ENCODE data around the gene LENG1. TPM values are rescaled to one million over a fixed set of nuclear protein-coding genes. Genes with fewer than 3 reads are reported as not detected.

Gene LENG1
- total and polyA plus RNA-seq, 9 of the 15 experiments (the other 6 are each of a cell fraction or from before 2014, with no cell fraction given) = 0.30 to 10.5 (median 4.7) TPM

DNA sequence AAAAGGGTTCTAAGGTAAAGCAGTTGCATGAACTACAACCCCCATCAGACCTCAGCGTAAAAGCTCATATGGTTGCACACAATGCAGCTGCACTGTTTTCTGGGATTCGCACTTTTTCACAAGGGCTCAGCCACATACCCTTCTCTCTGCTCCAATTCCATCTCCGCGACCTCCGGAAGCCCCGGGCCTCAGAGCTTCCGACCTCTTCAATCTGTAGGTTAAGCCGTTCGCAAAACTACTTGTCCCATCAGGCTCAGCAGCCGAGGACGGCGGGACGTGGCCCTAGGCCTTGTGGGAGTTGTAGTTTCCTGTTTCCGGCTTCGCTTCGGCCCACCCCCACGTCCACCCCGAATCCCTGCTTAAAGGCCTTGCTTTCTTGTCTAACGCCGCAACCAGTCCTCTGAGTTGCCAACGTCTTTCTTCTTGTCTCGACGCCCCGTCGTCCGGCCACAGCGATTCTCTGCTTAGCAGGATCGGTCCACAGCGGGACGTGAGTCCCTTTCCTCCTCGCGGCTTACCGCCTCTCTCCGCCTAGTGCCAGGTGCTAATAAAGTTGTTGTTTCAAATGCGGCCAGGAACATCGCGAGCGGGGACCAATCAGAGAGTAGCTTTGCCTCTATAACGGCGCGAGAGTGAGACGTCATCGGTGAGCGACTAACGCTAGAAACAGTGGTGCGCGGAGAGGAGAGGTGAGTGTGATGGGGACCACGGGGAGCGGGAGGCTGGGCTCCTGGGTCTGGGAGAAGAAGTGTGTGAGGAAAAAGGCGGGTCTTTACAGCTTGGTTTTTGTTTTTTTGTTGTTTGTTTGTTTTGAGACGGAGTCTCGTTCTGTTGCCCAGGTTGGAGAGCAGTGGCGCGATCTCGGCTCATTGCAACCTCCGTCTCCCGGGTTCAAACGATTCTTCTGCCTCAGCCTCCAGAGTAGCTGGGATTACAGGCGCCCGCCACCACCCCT, 44.1 kb downstream of the LENG1 start, which contains the start of the genes PRPF31 and TFPT (continued):
- TF ChIP-seq ZNF384 (IDR thresholded peaks at IDR 0.05; ENCODE audit: low read depth, low read length) (peak; percentile 79), ZBED1 (IDR thresholded peaks at IDR 0.05) (0 out of 2 replicates have a peak, but pooled peaks have one; percentile 26), KAT2B (IDR thresholded peaks at IDR 0.05; ENCODE audit: low read depth, low read length) (no peak), ZFX (CRISPR knock-in tag; IDR thresholded peaks at IDR 0.05) (peak; percentile 99), CHD1 (IDR thresholded peaks at IDR 0.05; ENCODE audit: low read length) (no peak), MEIS2 (IDR thresholded peaks at IDR 0.05; ENCODE audit: partially characterized antibody) (no peak), KDM4B (IDR thresholded peaks at IDR 0.05; ENCODE audit: borderline replicate concordance in 2 of 2, low read depth in 1 of 2) (peak in 1 of 2 experiments; percentile 21; a peak in 1 of 4 replicates), ZNF197 (CRISPR knock-in tag; IDR thresholded peaks at IDR 0.05; ENCODE audit: low read depth) (peak; percentile 92), POU5F1 (IDR thresholded peaks at IDR 0.05; ENCODE audit: borderline replicate concordance, low read depth, low read length, partially characterized antibody) (peak; percentile 57)
- TF ChIP-seq, protein P1, sequence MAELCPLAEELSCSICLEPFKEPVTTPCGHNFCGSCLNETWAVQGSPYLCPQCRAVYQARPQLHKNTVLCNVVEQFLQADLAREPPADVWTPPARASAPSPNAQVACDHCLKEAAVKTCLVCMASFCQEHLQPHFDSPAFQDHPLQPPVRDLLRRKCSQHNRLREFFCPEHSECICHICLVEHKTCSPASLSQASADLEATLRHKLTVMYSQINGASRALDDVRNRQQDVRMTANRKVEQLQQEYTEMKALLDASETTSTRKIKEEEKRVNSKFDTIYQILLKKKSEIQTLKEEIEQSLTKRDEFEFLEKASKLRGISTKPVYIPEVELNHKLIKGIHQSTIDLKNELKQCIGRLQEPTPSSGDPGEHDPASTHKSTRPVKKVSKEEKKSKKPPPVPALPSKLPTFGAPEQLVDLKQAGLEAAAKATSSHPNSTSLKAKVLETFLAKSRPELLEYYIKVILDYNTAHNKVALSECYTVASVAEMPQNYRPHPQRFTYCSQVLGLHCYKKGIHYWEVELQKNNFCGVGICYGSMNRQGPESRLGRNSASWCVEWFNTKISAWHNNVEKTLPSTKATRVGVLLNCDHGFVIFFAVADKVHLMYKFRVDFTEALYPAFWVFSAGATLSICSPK (IDR thresholded peaks at IDR 0.05; ENCODE audit: borderline replicate concordance) = no peak
- TF ChIP-seq, protein P2, sequence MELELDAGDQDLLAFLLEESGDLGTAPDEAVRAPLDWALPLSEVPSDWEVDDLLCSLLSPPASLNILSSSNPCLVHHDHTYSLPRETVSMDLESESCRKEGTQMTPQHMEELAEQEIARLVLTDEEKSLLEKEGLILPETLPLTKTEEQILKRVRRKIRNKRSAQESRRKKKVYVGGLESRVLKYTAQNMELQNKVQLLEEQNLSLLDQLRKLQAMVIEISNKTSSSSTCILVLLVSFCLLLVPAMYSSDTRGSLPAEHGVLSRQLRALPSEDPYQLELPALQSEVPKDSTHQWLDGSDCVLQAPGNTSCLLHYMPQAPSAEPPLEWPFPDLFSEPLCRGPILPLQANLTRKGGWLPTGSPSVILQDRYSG (tag; conservative IDR thresholded peaks at IDR 0.05; ENCODE audit: low read depth) = peak; percentile 88
- TF ChIP-seq, protein P3, sequence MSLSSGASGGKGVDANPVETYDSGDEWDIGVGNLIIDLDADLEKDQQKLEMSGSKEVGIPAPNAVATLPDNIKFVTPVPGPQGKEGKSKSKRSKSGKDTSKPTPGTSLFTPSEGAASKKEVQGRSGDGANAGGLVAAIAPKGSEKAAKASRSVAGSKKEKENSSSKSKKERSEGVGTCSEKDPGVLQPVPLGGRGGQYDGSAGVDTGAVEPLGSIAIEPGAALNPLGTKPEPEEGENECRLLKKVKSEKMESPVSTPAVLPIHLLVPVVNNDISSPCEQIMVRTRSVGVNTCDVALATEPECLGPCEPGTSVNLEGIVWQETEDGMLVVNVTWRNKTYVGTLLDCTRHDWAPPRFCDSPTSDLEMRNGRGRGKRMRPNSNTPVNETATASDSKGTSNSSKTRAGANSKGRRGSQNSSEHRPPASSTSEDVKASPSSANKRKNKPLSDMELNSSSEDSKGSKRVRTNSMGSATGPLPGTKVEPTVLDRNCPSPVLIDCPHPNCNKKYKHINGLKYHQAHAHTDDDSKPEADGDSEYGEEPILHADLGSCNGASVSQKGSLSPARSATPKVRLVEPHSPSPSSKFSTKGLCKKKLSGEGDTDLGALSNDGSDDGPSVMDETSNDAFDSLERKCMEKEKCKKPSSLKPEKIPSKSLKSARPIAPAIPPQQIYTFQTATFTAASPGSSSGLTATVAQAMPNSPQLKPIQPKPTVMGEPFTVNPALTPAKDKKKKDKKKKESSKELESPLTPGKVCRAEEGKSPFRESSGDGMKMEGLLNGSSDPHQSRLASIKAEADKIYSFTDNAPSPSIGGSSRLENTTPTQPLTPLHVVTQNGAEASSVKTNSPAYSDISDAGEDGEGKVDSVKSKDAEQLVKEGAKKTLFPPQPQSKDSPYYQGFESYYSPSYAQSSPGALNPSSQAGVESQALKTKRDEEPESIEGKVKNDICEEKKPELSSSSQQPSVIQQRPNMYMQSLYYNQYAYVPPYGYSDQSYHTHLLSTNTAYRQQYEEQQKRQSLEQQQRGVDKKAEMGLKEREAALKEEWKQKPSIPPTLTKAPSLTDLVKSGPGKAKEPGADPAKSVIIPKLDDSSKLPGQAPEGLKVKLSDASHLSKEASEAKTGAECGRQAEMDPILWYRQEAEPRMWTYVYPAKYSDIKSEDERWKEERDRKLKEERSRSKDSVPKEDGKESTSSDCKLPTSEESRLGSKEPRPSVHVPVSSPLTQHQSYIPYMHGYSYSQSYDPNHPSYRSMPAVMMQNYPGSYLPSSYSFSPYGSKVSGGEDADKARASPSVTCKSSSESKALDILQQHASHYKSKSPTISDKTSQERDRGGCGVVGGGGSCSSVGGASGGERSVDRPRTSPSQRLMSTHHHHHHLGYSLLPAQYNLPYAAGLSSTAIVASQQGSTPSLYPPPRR (CRISPR knock-in tag; IDR thresholded peaks at IDR 0.05; ENCODE audit: borderline replicate concordance) = peak; percentile 38; the same call in 1 of the 2 replicates
- TF ChIP-seq, protein P4, sequence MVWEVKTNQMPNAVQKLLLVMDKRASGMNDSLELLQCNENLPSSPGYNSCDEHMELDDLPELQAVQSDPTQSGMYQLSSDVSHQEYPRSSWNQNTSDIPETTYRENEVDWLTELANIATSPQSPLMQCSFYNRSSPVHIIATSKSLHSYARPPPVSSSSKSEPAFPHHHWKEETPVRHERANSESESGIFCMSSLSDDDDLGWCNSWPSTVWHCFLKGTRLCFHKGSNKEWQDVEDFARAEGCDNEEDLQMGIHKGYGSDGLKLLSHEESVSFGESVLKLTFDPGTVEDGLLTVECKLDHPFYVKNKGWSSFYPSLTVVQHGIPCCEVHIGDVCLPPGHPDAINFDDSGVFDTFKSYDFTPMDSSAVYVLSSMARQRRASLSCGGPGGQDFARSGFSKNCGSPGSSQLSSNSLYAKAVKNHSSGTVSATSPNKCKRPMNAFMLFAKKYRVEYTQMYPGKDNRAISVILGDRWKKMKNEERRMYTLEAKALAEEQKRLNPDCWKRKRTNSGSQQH (CRISPR knock-in tag; IDR thresholded peaks at IDR 0.05) = 0 out of 2 replicates have a peak, but pooled peaks have one; percentile 13

All from K562 (cell line).